Lower lobe of right lung (tissue), 2 donors: Measurements from ENCODE around the gene ABAT. TPM values are rescaled to one million over a fixed set of nuclear protein-coding genes. Genes with fewer than 3 reads are reported as not detected.

Experiments used
- ATAC-seq, 2 donors: fragments of 200-7000 bp; cut with Tn5 transposase; one replicate each; pipeline ENCODE4 v1.9.1; 2020 to 2022; ENCODE audit warnings: mild to moderate bottlenecking in 2 of 2, moderate library complexity in 2 of 2
- DNase-seq: peaks from one replicate; pipeline ENCODE4 v3.0.0-alpha.2; 2020
- H3K27ac ChIP-seq: fragments of 200-600 bp; one replicate; pipeline ENCODE4 v1.8.0; 2022
- H3K27me3 ChIP-seq: fragments of 200-600 bp; one replicate; pipeline ENCODE4 v1.8.0; 2022; ENCODE audit warnings: low read depth
- H3K36me3 ChIP-seq: fragments of 200-600 bp; one replicate; pipeline ENCODE4 v1.8.0; 2022; ENCODE audit warnings: mild to moderate bottlenecking
- H3K4me1 ChIP-seq: fragments of 200-600 bp; one replicate; pipeline ENCODE4 v1.8.0; 2022
- H3K4me3 ChIP-seq: fragments of 200-600 bp; one replicate; pipeline ENCODE4 v1.8.0; 2022; ENCODE audit warnings: mild to moderate bottlenecking
- H3K9me3 ChIP-seq: fragments of 200-600 bp; one replicate; pipeline ENCODE4 v1.8.0; 2022
- CTCF ChIP-seq: fragments of 200-600 bp; IDR thresholded peaks from one replicate; pipeline ENCODE4 v1.8.0; 2022; ENCODE audit warnings: antibody characterized with exemption, mild to moderate bottlenecking
- intact Hi-C: fragments of 100-400 bp; cut with DNase I; formaldehyde crosslinking; loops from one replicate; pipeline ENCODE4 v1.11.0; 2022
- total RNA-seq: library from RNA; stranded (reverse); fragmentation: NEBNext Ultra II Directional; extraction: Animal tissue kit (Norgen Biotek cat#: 25700); gene quantifications from one replicate; pipeline ENCODE4 v1.2.1, GENCODE V29; 2021
- donor health status: DM: no; HTN: yes; CAD: no; lungs with severe emphysema.

Gene ABAT
- total RNA-seq, 1 donor from 2014 or later = 12.9 TPM

GRCh38 chr16:8736123-8736668 lies 61.8 kb downstream of the ABAT start:
- no peaks in the 10 kb centered on the region for H3K4me1 ChIP-seq
- no peak overlapping the region for H3K4me3 ChIP-seq
- intact Hi-C loops = no loop called here

GRCh38 chr16:8739151-8739550 lies 64.7 kb downstream of the ABAT start:
- Histone ChIP-seq H3K27me3 (no peaks in the 10 kb centered on the region), H3K4me1 (no peaks in the 10 kb centered on the region), H3K36me3 (no peaks in the 10 kb centered on the region), H3K4me3 (no peak overlapping the region), H3K9me3 (no peaks in the 10 kb centered on the region), H3K27ac (no peak overlapping the region)
- DNase-seq = no peak
- no peak for ATAC-seq
- TF ChIP-seq CTCF = no peak
- intact Hi-C loops = no loop called here

More at GRCh38 chr16:8736123-8736668, 61.8 kb downstream of the ABAT start:
- Histone ChIP-seq H3K27me3 (no peaks in the 10 kb centered on the region), H3K9me3 (no peaks in the 10 kb centered on the region), H3K27ac (no peak overlapping the region), H3K36me3 (no peaks in the 10 kb centered on the region)
- DNase-seq = no peak
- TF ChIP-seq CTCF = no peak
- ATAC-seq = no peak

GRCh38 chr16:8739989-8740704 lies 65.7 kb downstream of the ABAT start:
- Histone ChIP-seq H3K27ac (no peak overlapping the region), H3K27me3 (no peaks in the 10 kb centered on the region), H3K4me1 (no peaks in the 10 kb centered on the region), H3K36me3 (no peaks in the 10 kb centered on the region), H3K9me3 (no peaks in the 10 kb centered on the region), H3K4me3 (no peak overlapping the region)
- intact Hi-C loops = no loop called here
- no peak for TF ChIP-seq CTCF
- ATAC-seq (no peak), DNase-seq (no peak)

- Histone ChIP-seq H3K9me3 (no peaks in the 10 kb centered on the region), H3K4me1 (no peaks in the 10 kb centered on the region), H3K36me3 (no peaks in the 10 kb centered on the region), H3K27me3 (no peaks in the 10 kb centered on the region), H3K4me3 (no peak overlapping the region), H3K27ac (no peak overlapping the region)
- TF ChIP-seq CTCF = no peak
- intact Hi-C loops = no loop called here
- DNase-seq = no peak
- no peak for ATAC-seq
Measured at GRCh38 chr16:8740775-8741355, 66.4 kb downstream of the ABAT start.

GRCh38 chr16:8741636-8742035 lies 67.2 kb downstream of the ABAT start:
- intact Hi-C loops = no loop called here
- Histone ChIP-seq H3K36me3 (no peaks in the 10 kb centered on the region), H3K27ac (no peak overlapping the region)

More at GRCh38 chr16:8741636-8742035, 67.2 kb downstream of the ABAT start:
- no peak for ATAC-seq
- no peak for DNase-seq
- TF ChIP-seq CTCF = no peak
- Histone ChIP-seq H3K27me3 (no peaks in the 10 kb centered on the region), H3K9me3 (no peaks in the 10 kb centered on the region), H3K4me1 (no peaks in the 10 kb centered on the region), H3K4me3 (no peak overlapping the region)
